NB4 (cell line): ENCODE results near the gene ATRNL1.

Source experiments
- CTCF ChIP-seq: IDR thresholded peaks from one replicate; pipeline ENCODE4 v1.5.1; 2012; ENCODE audit warnings: low read depth, low read length
- MYC ChIP-seq: IDR thresholded peaks from 2 replicates; pipeline ENCODE4 v1.6.1; 2011; ENCODE audit warnings: low read depth, low read length
- POLR2A ChIP-seq: IDR thresholded peaks from 2 replicates; pipeline ENCODE4 v1.6.1; 2011; ENCODE audit warnings: mild to moderate bottlenecking; ENCODE audit not compliant: insufficient read length; ENCODE audit errors: extremely low read depth
- TF ChIP-seq, protein P1 (sequence below): IDR thresholded peaks from 2 replicates; pipeline ENCODE4 v1.6.1; 2011; ENCODE audit warnings: low read depth, low read length

- no peak for TF ChIP-seq POLR2A
- no peak for TF ChIP-seq CTCF
- TF ChIP-seq, protein P1, sequence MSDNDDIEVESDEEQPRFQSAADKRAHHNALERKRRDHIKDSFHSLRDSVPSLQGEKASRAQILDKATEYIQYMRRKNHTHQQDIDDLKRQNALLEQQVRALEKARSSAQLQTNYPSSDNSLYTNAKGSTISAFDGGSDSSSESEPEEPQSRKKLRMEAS = no peak
- TF ChIP-seq MYC = no peak
Measured at GRCh38 chr10:115093776-115094408, 727 bp downstream of the ATRNL1 start.
